Peyer's patch (tissue), 4 donors: ENCODE data around the gene RAPGEF2. TPM values are rescaled to one million over a fixed set of nuclear protein-coding genes. Genes with fewer than 3 reads are reported as not detected.
"Not testable (repeated sequence)": the region's sequence is repeated elsewhere in the genome, so short reads cannot be mapped to it uniquely, and the experiment has no call there.

Source experiments
- DNase-seq, 3 donors: peaks; one replicate each; pipeline ENCODE4 v3.0.0-alpha.2; 2017 to 2019
- H3K27ac ChIP-seq, 4 donors: fragments of 200-600 bp; sonication (generic); one replicate each; pipeline ENCODE4 v1.5.1; 2016 to 2019
- H3K27me3 ChIP-seq, 2 donors: fragments of 200-600 bp; sonication (generic); one replicate each; pipeline ENCODE4 v1.5.1; 2019
- H3K36me3 ChIP-seq, 3 donors: fragments of 200-600 bp; sonication (generic); one replicate each; pipeline ENCODE4 v1.5.1; 2016 to 2019
- H3K4me1 ChIP-seq, 4 donors: fragments of 200-600 bp; sonication (generic); one replicate each; pipeline ENCODE4 v1.5.1; 2016 to 2019
- H3K4me3 ChIP-seq, 4 donors: fragments of 200-600 bp; sonication (generic); 1 replicate in 3 of 4; 2 replicates in 1 of 4; pipeline ENCODE4 v1.5.1; 2016 to 2019; ENCODE audit warnings: mild to moderate bottlenecking in 1 of 4
- H3K9me3 ChIP-seq, 4 donors: fragments of 200-600 bp; sonication (generic); one replicate each; pipeline ENCODE4 v1.5.1; 2016 to 2019; ENCODE audit warnings: mild to moderate bottlenecking in 1 of 4
- CTCF ChIP-seq, 6 experiments: fragments of 450-650 bp in 4 of 6; fragments of 200-600 bp in 2 of 6; sonication (generic) in 1 of 6; IDR thresholded peaks; one replicate each; pipeline ENCODE4 v1.5.1; 2017 to 2019; ENCODE audit warnings: antibody characterized with exemption in 6 of 6, mild to moderate bottlenecking in 3 of 6, moderate library complexity in 1 of 6
- POLR2A ChIP-seq, 2 donors: fragments of 450-650 bp; IDR thresholded peaks; one replicate each; pipeline ENCODE4 v1.5.1; 2017; ENCODE audit warnings: antibody characterized with exemption in 2 of 2, mild to moderate bottlenecking in 2 of 2, moderate library complexity in 2 of 2
- total RNA-seq, 4 donors: library from RNA; depleted of rRNA; stranded (reverse); fragments of >200 nt; gene quantifications; one replicate each; pipeline ENCODE4 v1.1.0, GENCODE V29; 2016

Gene RAPGEF2
- total RNA-seq, 4 donors from 2014 or later, result 30.1 to 81.7 (median 41.4) TPM

GRCh38 chr4:159308566-159309340 is 205.9 kb downstream of the RAPGEF2 start:
- no peaks in the 10 kb centered on the region for H3K4me1 ChIP-seq
- no peak for DNase-seq
- H3K9me3 ChIP-seq, result no peaks in the 10 kb centered on the region
- TF ChIP-seq POLR2A (IDR thresholded peaks at IDR 0.05) (no peak), CTCF (IDR thresholded peaks at IDR 0.05) (no peak)
- peaks cover 0 to 7% (median 0%) of the 10 kb centered on the region in 3 donors for H3K36me3 ChIP-seq
- no peak overlapping the region for H3K27ac ChIP-seq
- H3K27me3 ChIP-seq, result no peaks in the 10 kb centered on the region
- H3K4me3 ChIP-seq, result no peak overlapping the region

GRCh38 chr4:159312236-159312635 is 209.4 kb downstream of the RAPGEF2 start:
- no peak for TF ChIP-seq CTCF (IDR thresholded peaks at IDR 0.05)
- no peak for TF ChIP-seq POLR2A (IDR thresholded peaks at IDR 0.05)
- no peaks in the 10 kb centered on the region for H3K4me1 ChIP-seq
- H3K36me3 ChIP-seq, result peaks cover 0 to 9% (median 0%) of the 10 kb centered on the region in 3 donors
- no peaks in the 10 kb centered on the region for H3K9me3 ChIP-seq
- no peak overlapping the region for H3K27ac ChIP-seq
- H3K4me3 ChIP-seq, result no peak overlapping the region
- no peaks in the 10 kb centered on the region for H3K27me3 ChIP-seq
- DNase-seq, result no peak

GRCh38 chr4:159315879-159316278 is 213.0 kb downstream of the RAPGEF2 start:
- H3K36me3 ChIP-seq, H3K4me1 ChIP-seq, DNase-seq, H3K27ac ChIP-seq, H3K4me3 ChIP-seq, H3K9me3 ChIP-seq, H3K27me3 ChIP-seq: not testable (repeated sequence)
- TF ChIP-seq CTCF (IDR thresholded peaks at IDR 0.05), result peak in 3 of 6 experiments; percentile 22 to 27 (median 25)

GRCh38 chr4:159317203-159317602 is 214.3 kb downstream of the RAPGEF2 start:
- no peak overlapping the region for H3K4me3 ChIP-seq
- H3K9me3 ChIP-seq, result no peaks in the 10 kb centered on the region
- H3K27ac ChIP-seq, result no peak overlapping the region
- H3K36me3 ChIP-seq, result peaks cover 0 to 11% (median 0%) of the 10 kb centered on the region in 3 donors
- H3K27me3 ChIP-seq, result no peaks in the 10 kb centered on the region
- DNase-seq, result no peak
- no peak for TF ChIP-seq POLR2A (IDR thresholded peaks at IDR 0.05)
- no peak for TF ChIP-seq CTCF (IDR thresholded peaks at IDR 0.05)
- H3K4me1 ChIP-seq, result no peaks in the 10 kb centered on the region

- Histone ChIP-seq H3K27me3 (no peaks in the 10 kb centered on the region), H3K4me1 (no peaks in the 10 kb centered on the region), H3K4me3 (no peak overlapping the region), H3K36me3 (peaks cover 0 to 28% (median 0%) of the 10 kb centered on the region in 3 donors), H3K27ac (no peak overlapping the region), H3K9me3 (no peaks in the 10 kb centered on the region)
- TF ChIP-seq CTCF (IDR thresholded peaks at IDR 0.05) (no peak), POLR2A (IDR thresholded peaks at IDR 0.05) (no peak)
- DNase-seq, result no peak
Observed at GRCh38 chr4:159319027-159319426, 216.1 kb downstream of the RAPGEF2 start.
